Endometrial microvascular endothelial cells (primary cell): ENCODE data around the gene PTGR2. TPM values are rescaled to one million over a fixed set of nuclear protein-coding genes. Genes with fewer than 3 reads are reported as not detected.

ENCODE experiments used
- total RNA-seq: library from RNA; depleted of rRNA; stranded (reverse); fragments of >200 nt; gene quantifications from one replicate; pipeline ENCODE4 v1.2.3, GENCODE V29; 2015; ENCODE audit errors: inconsistent ontology term

The PTGR2 gene
- total RNA-seq, 1 donor from 2014 or later = 4.9 TPM

Other genes with a start within 250 kb of the PTGR2 start
- gene ACOT6, start 239.3 kb upstream of the PTGR2 start, total RNA-seq = not detected
- gene DNAL1, start 206.8 kb upstream of the PTGR2 start, total RNA-seq = 3.4 TPM
- 32.1 TPM for gene PNMA1, start 137.4 kb upstream of the PTGR2 start, total RNA-seq
- gene ZNF410, start 35.0 kb downstream of the PTGR2 start, total RNA-seq = 51.2 TPM
- gene FAM161B, start 98.3 kb downstream of the PTGR2 start, total RNA-seq = 1.8 TPM
- 16.4 TPM for gene COQ6, start 98.5 kb downstream of the PTGR2 start, total RNA-seq
- gene ENTPD5, start 167.5 kb downstream of the PTGR2 start, total RNA-seq = 17.7 TPM
- gene BBOF1, start 167.5 kb downstream of the PTGR2 start, total RNA-seq = 0.19 TPM
- 8.4 TPM for gene ALDH6A1, start 232.6 kb downstream of the PTGR2 start, total RNA-seq
- gene LIN52, start 233.1 kb downstream of the PTGR2 start, total RNA-seq = 8.0 TPM